Psoas muscle (tissue), 8 donors: Measurements from ENCODE around the gene SCUBE1. TPM values are rescaled to one million over a fixed set of nuclear protein-coding genes. Genes with fewer than 3 reads are reported as not detected.

Source experiments
- ATAC-seq, 4 donors: fragments of 200-7000 bp; cut with Tn5 transposase; one replicate each; pipeline ENCODE4 v1.9.1; 2020; ENCODE audit warnings: moderate library complexity in 3 of 4, mild to moderate bottlenecking in 2 of 4
- DNase-seq, 2 donors: peaks; one replicate each; pipeline ENCODE4 v3.0.0-alpha.2; 2020
- H3K27ac ChIP-seq: fragments of 200-600 bp; one replicate; pipeline ENCODE4 v1.8.0; 2022
- H3K27me3 ChIP-seq, 3 donors: fragments of 200-600 bp in 1 of 3; one replicate each; pipeline versions ENCODE4 v1.6.1 to v1.8.0; 2013 to 2022; ENCODE audit warnings: low read length in 2 of 3, mild to moderate bottlenecking in 2 of 3, moderate library complexity in 1 of 3; ENCODE audit not compliant: insufficient read depth in 3 of 3
- H3K36me3 ChIP-seq, 2 donors: fragments of 200-600 bp in 1 of 2; one replicate each; pipeline versions ENCODE4 v1.6.1 to v1.8.0; 2013 to 2022; ENCODE audit warnings: low read depth in 1 of 2, mild to moderate bottlenecking in 1 of 2, moderate library complexity in 1 of 2; ENCODE audit not compliant: insufficient read depth in 1 of 2
- H3K4me1 ChIP-seq: fragments of 200-600 bp; one replicate; pipeline ENCODE4 v1.8.0; 2022
- H3K4me3 ChIP-seq: fragments of 200-600 bp; one replicate; pipeline ENCODE4 v1.8.0; 2022; ENCODE audit warnings: mild to moderate bottlenecking
- H3K9me3 ChIP-seq: fragments of 200-600 bp; one replicate; pipeline ENCODE4 v1.8.0; 2022
- CTCF ChIP-seq: fragments of 200-600 bp; IDR thresholded peaks from one replicate; pipeline ENCODE4 v1.8.0; 2022; ENCODE audit warnings: antibody characterized with exemption
- WGBS, 3 donors: extraction: QIAGEN DNeasy Blood & Tissue Kit; methylation state at CpG; one replicate each; pipeline versions ENCODE4 v1.1.6 to v1.1.7; 2013; 5-methylcytosine and 5-hydroxymethylcytosine counted together
- intact Hi-C, 2 donors: fragments of 100-400 bp; cut with DNase I; formaldehyde crosslinking; loops; one replicate each; pipeline versions ENCODE4 v1.11.0 to v1.14.2; 2022
- polyA plus RNA-seq, 3 donors: library from polyadenylated mRNA; stranded (reverse); fragments of 200-250 nt; gene quantifications; one replicate each; pipeline ENCODE4 v1.2.3, GENCODE V29; 2013
- total RNA-seq, 4 donors: library from RNA; stranded (reverse); fragmentation: NEBNext Ultra II Directional in 2 of 4; extraction: Animal tissue kit (Norgen Biotek cat#: 25700) in 2 of 4; gene quantifications; one replicate each; pipeline versions ENCODE4 v1.2.1 to v1.2.4, GENCODE V29; 2021 to 2023
- donor health status: healthy with polysubstance abuse.
- donor health status: DM: no; HTN: no; CAD: no; lungs with moderate emphysema.
- donor health status: Bipolar disorder and iron deficiency.
- donor health status: healthy.
- donor health status: DM: yes; HTN: yes; CAD: no.
- donor health status: DM: no; HTN: no; CAD: no.
- donor health status: DM: no; HTN: no; CAD: no.
- donor health status: DM: yes; HTN: yes; CAD: no.

The SCUBE1 gene
- total and polyA plus RNA-seq, 7 donors = 0.04 to 0.19 (median 0.08) TPM

- no peaks in the 10 kb centered on the region for H3K27me3 ChIP-seq
- intact Hi-C loops = no loop called here
- H3K4me1 ChIP-seq = no peaks in the 10 kb centered on the region
- ATAC-seq = no peak
- no peak for TF ChIP-seq CTCF
- no peak for DNase-seq
- H3K27ac ChIP-seq = no peak overlapping the region
- H3K9me3 ChIP-seq = no peaks in the 10 kb centered on the region
- peaks cover 3 to 74% of the 10 kb centered on the region in 2 donors for H3K36me3 ChIP-seq
- 94 to 98% (median 94%) methylated on average over 24 to 25 of the region's 25 CpGs for WGBS, 3 donors
- H3K4me3 ChIP-seq = no peak overlapping the region
Measured at GRCh38 chr22:43179146-43179910, 163.8 kb downstream of the SCUBE1 start.

- no peak for TF ChIP-seq CTCF
- no peaks in the 10 kb centered on the region for H3K27me3 ChIP-seq
- no peak overlapping the region for H3K4me3 ChIP-seq
- H3K4me1 ChIP-seq = no peaks in the 10 kb centered on the region
- no peaks in the 10 kb centered on the region for H3K9me3 ChIP-seq
- DNase-seq (no peak), ATAC-seq (no peak)
- 89 to 91% (median 89%) methylated on average over 7 of the region's 7 CpGs for WGBS, 3 donors
- H3K27ac ChIP-seq = no peak overlapping the region
- intact Hi-C loops = no loop called here
- peaks cover 3 to 89% of the 10 kb centered on the region in 2 donors for H3K36me3 ChIP-seq
Measured at GRCh38 chr22:43177479-43177878, 165.7 kb downstream of the SCUBE1 start.

GRCh38 chr22:43176090-43176489, 167.1 kb downstream of the SCUBE1 start:
- H3K4me1 ChIP-seq = no peaks in the 10 kb centered on the region
- intact Hi-C loops = no loop called here
- ATAC-seq (no peak), DNase-seq (no peak)
- 81 to 87% (median 83%) methylated on average over 15 of the region's 15 CpGs for WGBS, 3 donors
- peaks cover 3 to 95% of the 10 kb centered on the region in 2 donors for H3K36me3 ChIP-seq
- no peak overlapping the region for H3K27ac ChIP-seq
- no peak for TF ChIP-seq CTCF
- H3K9me3 ChIP-seq = no peaks in the 10 kb centered on the region
- H3K27me3 ChIP-seq = no peaks in the 10 kb centered on the region
- no peak overlapping the region for H3K4me3 ChIP-seq

GRCh38 chr22:43174941-43175531, 168.1 kb downstream of the SCUBE1 start:
- WGBS, 3 donors = 89 to 92% (median 91%) methylated on average over 9 of the region's 9 CpGs
- no peak for ATAC-seq
- no peaks in the 10 kb centered on the region for H3K9me3 ChIP-seq
- no peak overlapping the region for H3K27ac ChIP-seq
- DNase-seq = no peak
- no peak overlapping the region for H3K4me3 ChIP-seq
- intact Hi-C loops = no loop called here
- no peaks in the 10 kb centered on the region for H3K27me3 ChIP-seq
- H3K36me3 ChIP-seq = peaks cover 3 to 96% of the 10 kb centered on the region in 2 donors
- TF ChIP-seq CTCF = no peak
- no peaks in the 10 kb centered on the region for H3K4me1 ChIP-seq
